Activated T-helper 2 cell treated with anti-CD3 and anti-CD28 coated beads, Interferon-gamma antibody, Interleukin-2, Interleukin-4, amounts not matched to agents 10 μg/mL and 5 μg/mL and 100 μg/mL, durations not matched to agents 14 hours and 24 hours and 36 hours (primary cell): Measurements from ENCODE around the gene CDS2. TPM values are rescaled to one million over a fixed set of nuclear protein-coding genes. Genes with fewer than 3 reads are reported as not detected.

Experiments
- DNase-seq: peaks from one replicate; pipeline ENCODE4 v3.0.0; 2021; ENCODE audit warnings: low spot score
- H3K27ac Mint-ChIP-seq: one replicate; pipeline ENCODE4 v1.8.0; 2021; ENCODE audit warnings: mixed read lengths
- H3K27me3 Mint-ChIP-seq: one replicate; pipeline ENCODE4 v1.8.0; 2021; ENCODE audit warnings: low read depth, mixed read lengths
- H3K36me3 Mint-ChIP-seq: one replicate; pipeline ENCODE4 v1.8.0; 2021; ENCODE audit warnings: low read depth, mixed read lengths
- H3K4me1 Mint-ChIP-seq: one replicate; pipeline ENCODE4 v1.8.0; 2021; ENCODE audit warnings: low read depth, mixed read lengths
- H3K4me3 Mint-ChIP-seq: one replicate; pipeline ENCODE4 v1.8.0; 2021; ENCODE audit warnings: low read depth, mild to moderate bottlenecking, moderate library complexity, mixed read lengths
- H3K9me3 Mint-ChIP-seq: one replicate; pipeline ENCODE4 v1.8.0; 2021; ENCODE audit warnings: mixed read lengths
- intact Hi-C: fragments of 100-400 bp; cut with micrococcal nuclease; formaldehyde crosslinking; loops from one replicate; pipeline ENCODE4 v1.15.1; 2023
- total RNA-seq: library from RNA; stranded (reverse); gene quantifications from 2 replicates; pipeline ENCODE4 v1.2.3, GENCODE V29; 2022

Gene CDS2
- total RNA-seq, 1 donor from 2014 or later, result 41.4 TPM

- Mint-ChIP-seq H3K27ac (no peak overlapping the region), H3K4me1 (peaks cover 11% of the 10 kb centered on the region), H3K4me3 (no peak overlapping the region), H3K27me3 (no peaks in the 10 kb centered on the region), H3K9me3 (no peaks in the 10 kb centered on the region), H3K36me3 (peaks cover 27% of the 10 kb centered on the region)
- intact Hi-C loops, result no loop called here
- no peak for DNase-seq
These were observed 68.8 kb downstream of the CDS2 start for GRCh38 chr20:5195655-5196054.

- Mint-ChIP-seq H3K36me3 (peaks cover 23% of the 10 kb centered on the region), H3K27ac (no peak overlapping the region)
These were observed 69.3 kb downstream of the CDS2 start for GRCh38 chr20:5196149-5196548.

GRCh38 chr20:5197270-5197827, 70.5 kb downstream of the CDS2 start:
- Mint-ChIP-seq H3K4me1 (peaks cover 7% of the 10 kb centered on the region), H3K27ac (no peak overlapping the region), H3K36me3 (peaks cover 18% of the 10 kb centered on the region), H3K9me3 (no peaks in the 10 kb centered on the region), H3K4me3 (no peak overlapping the region), H3K27me3 (no peaks in the 10 kb centered on the region)
- no peak for DNase-seq
- intact Hi-C loops, result no loop called here

More at GRCh38 chr20:5196149-5196548, 69.3 kb downstream of the CDS2 start:
- intact Hi-C loops, result no loop called here
- Mint-ChIP-seq H3K27me3 (no peaks in the 10 kb centered on the region), H3K4me3 (no peak overlapping the region), H3K4me1 (peaks cover 11% of the 10 kb centered on the region), H3K9me3 (no peaks in the 10 kb centered on the region)
- DNase-seq, result no peak

GRCh38 chr20:5197847-5198650, 71.2 kb downstream of the CDS2 start:
- no peak for DNase-seq
- peaks cover 15% of the 10 kb centered on the region for H3K36me3 Mint-ChIP-seq
- H3K27me3 Mint-ChIP-seq, result no peaks in the 10 kb centered on the region
- H3K4me1 Mint-ChIP-seq, result peaks cover under 1% of the 10 kb centered on the region
- no peak overlapping the region for H3K4me3 Mint-ChIP-seq
- intact Hi-C loops, result no loop called here
- no peaks in the 10 kb centered on the region for H3K9me3 Mint-ChIP-seq
- no peak overlapping the region for H3K27ac Mint-ChIP-seq

- no peak overlapping the region for H3K4me3 Mint-ChIP-seq
- no peak overlapping the region for H3K27ac Mint-ChIP-seq
These were observed 71.8 kb downstream of the CDS2 start for GRCh38 chr20:5198651-5198924.

GRCh38 chr20:5203380-5203779, 76.6 kb downstream of the CDS2 start:
- Mint-ChIP-seq H3K4me1 (no peaks in the 10 kb centered on the region), H3K4me3 (no peak overlapping the region), H3K27me3 (no peaks in the 10 kb centered on the region), H3K36me3 (peaks cover 10% of the 10 kb centered on the region), H3K27ac (no peak overlapping the region), H3K9me3 (no peaks in the 10 kb centered on the region)
- intact Hi-C loops, result no loop called here
- no peak for DNase-seq

More at GRCh38 chr20:5198651-5198924, 71.8 kb downstream of the CDS2 start:
- Mint-ChIP-seq H3K9me3 (no peaks in the 10 kb centered on the region), H3K4me1 (no peaks in the 10 kb centered on the region), H3K36me3 (peaks cover 15% of the 10 kb centered on the region), H3K27me3 (no peaks in the 10 kb centered on the region)
- intact Hi-C loops, result no loop called here
- DNase-seq, result no peak

GRCh38 chr20:5205348-5206210, 78.8 kb downstream of the CDS2 start:
- Mint-ChIP-seq H3K36me3 (no peaks in the 10 kb centered on the region), H3K4me3 (no peak overlapping the region), H3K27ac (no peak overlapping the region), H3K27me3 (no peaks in the 10 kb centered on the region), H3K9me3 (no peaks in the 10 kb centered on the region), H3K4me1 (no peaks in the 10 kb centered on the region)
- DNase-seq, result peak; percentile 53
- intact Hi-C loops, result loop anchor here (1.0 kb wide), 1 partner anchor 243 kb away; no protein-coding TSS in a partner anchor

- intact Hi-C loops, result no loop called here
- no peaks in the 10 kb centered on the region for H3K27me3 Mint-ChIP-seq
- H3K9me3 Mint-ChIP-seq, result no peaks in the 10 kb centered on the region
- H3K27ac Mint-ChIP-seq, result no peak overlapping the region
- no peak for DNase-seq
- H3K36me3 Mint-ChIP-seq, result no peaks in the 10 kb centered on the region
- H3K4me3 Mint-ChIP-seq, result no peak overlapping the region
- no peaks in the 10 kb centered on the region for H3K4me1 Mint-ChIP-seq
These were observed 80.3 kb downstream of the CDS2 start for GRCh38 chr20:5207138-5207537.

- Mint-ChIP-seq H3K27ac (no peak overlapping the region), H3K4me3 (no peak overlapping the region), H3K9me3 (no peaks in the 10 kb centered on the region), H3K4me1 (no peaks in the 10 kb centered on the region), H3K36me3 (no peaks in the 10 kb centered on the region), H3K27me3 (no peaks in the 10 kb centered on the region)
- intact Hi-C loops, result no loop called here
- DNase-seq, result no peak
These were observed 85.3 kb downstream of the CDS2 start for GRCh38 chr20:5211803-5212714.

- Mint-ChIP-seq H3K36me3 (no peaks in the 10 kb centered on the region), H3K27ac (no peak overlapping the region), H3K27me3 (no peaks in the 10 kb centered on the region), H3K4me1 (no peaks in the 10 kb centered on the region), H3K9me3 (no peaks in the 10 kb centered on the region), H3K4me3 (no peak overlapping the region)
- no peak for DNase-seq
- intact Hi-C loops, result no loop called here
These were observed 86.2 kb downstream of the CDS2 start for GRCh38 chr20:5212907-5213487.

- Mint-ChIP-seq H3K4me1 (no peaks in the 10 kb centered on the region), H3K36me3 (no peaks in the 10 kb centered on the region), H3K4me3 (no peak overlapping the region), H3K27ac (no peak overlapping the region), H3K9me3 (no peaks in the 10 kb centered on the region), H3K27me3 (no peaks in the 10 kb centered on the region)
- intact Hi-C loops, result no loop called here
- DNase-seq, result no peak
These were observed 88.0 kb downstream of the CDS2 start for GRCh38 chr20:5214826-5215225.

- Mint-ChIP-seq H3K27ac (no peak overlapping the region), H3K4me3 (no peak overlapping the region), H3K36me3 (no peaks in the 10 kb centered on the region), H3K9me3 (no peaks in the 10 kb centered on the region), H3K4me1 (no peaks in the 10 kb centered on the region), H3K27me3 (no peaks in the 10 kb centered on the region)
- intact Hi-C loops, result no loop called here
- DNase-seq, result no peak
These were observed 89.0 kb downstream of the CDS2 start for GRCh38 chr20:5215672-5216304.
